LNCaP clone FGC (cell line): ENCODE measurements around the gene KCNQ1.

Experiments used
- DNase-seq: peaks from one replicate; pipeline ENCODE4 v3.0.0-alpha.2; 2011; ENCODE audit warnings: low read depth
- H3K4me3 ChIP-seq: 2 replicates; pipeline ENCODE4 v1.5.1; 2011; ENCODE audit warnings: mild to moderate bottlenecking, low read depth, low read length, control low read depth
- TF ChIP-seq, protein P1 (sequence below): IDR thresholded peaks from 2 replicates; pipeline ENCODE4 v1.5.1; 2012; ENCODE audit warnings: mild to moderate bottlenecking; ENCODE audit not compliant: control insufficient read depth, insufficient read depth; ENCODE audit errors: extremely low read depth

The KCNQ1 gene

GRCh38 chr11:2415601-2416380 lies 29.0 kb upstream of the KCNQ1 start:
- H3K4me3 ChIP-seq: no peak overlapping the region
- DNase-seq: no peak
- TF ChIP-seq, protein P1, sequence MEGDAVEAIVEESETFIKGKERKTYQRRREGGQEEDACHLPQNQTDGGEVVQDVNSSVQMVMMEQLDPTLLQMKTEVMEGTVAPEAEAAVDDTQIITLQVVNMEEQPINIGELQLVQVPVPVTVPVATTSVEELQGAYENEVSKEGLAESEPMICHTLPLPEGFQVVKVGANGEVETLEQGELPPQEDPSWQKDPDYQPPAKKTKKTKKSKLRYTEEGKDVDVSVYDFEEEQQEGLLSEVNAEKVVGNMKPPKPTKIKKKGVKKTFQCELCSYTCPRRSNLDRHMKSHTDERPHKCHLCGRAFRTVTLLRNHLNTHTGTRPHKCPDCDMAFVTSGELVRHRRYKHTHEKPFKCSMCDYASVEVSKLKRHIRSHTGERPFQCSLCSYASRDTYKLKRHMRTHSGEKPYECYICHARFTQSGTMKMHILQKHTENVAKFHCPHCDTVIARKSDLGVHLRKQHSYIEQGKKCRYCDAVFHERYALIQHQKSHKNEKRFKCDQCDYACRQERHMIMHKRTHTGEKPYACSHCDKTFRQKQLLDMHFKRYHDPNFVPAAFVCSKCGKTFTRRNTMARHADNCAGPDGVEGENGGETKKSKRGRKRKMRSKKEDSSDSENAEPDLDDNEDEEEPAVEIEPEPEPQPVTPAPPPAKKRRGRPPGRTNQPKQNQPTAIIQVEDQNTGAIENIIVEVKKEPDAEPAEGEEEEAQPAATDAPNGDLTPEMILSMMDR: no peak

- DNase-seq: no peak
- H3K4me3 ChIP-seq: no peak overlapping the region
- TF ChIP-seq, protein P1: no peak
These were observed 28.0 kb upstream of the KCNQ1 start for GRCh38 chr11:2416765-2417164.

DNA sequence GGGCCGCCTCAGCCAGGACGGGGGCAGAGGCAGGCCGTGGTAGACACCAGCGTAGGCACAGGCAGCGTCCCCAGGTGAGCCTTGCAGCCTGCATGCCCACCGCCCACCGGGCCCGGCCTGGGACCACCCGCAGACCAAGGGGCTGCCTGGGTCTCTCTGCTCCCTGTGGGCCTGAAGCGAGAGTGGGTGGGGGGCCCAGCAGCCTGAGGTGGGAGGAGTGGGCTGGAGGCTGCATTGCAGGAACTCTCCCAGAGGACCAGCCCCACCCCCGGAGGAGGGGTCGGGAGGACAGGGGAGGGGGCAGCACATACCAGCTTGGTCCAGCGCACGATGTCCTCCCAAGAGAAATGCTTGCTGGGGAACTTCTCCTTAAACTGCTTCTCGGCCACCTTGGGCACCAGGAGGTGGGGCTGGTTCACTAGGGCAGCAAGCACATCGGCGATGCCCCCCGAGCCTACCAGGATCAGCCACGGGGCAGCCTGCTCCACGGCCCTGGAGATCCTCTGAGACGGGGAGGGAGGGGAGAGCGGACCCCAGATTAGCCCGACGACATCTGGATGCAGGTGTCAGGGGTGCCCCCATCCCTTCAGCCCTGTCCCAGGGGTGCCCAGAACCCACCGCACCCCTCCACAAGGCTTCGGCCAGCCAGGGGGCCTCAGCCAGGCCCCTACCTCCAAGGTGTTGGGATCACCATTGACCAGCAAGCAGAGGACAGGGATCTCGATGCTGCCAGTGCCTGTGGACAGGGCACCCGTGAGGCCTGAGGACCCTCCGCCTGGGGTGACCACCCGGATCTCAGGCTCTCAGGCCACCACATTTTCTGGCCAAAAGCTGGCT lies 26.7 kb upstream of the KCNQ1 start:
- no peak for DNase-seq
- TF ChIP-seq, protein P1: no peak
- no peak overlapping the region for H3K4me3 ChIP-seq

DNA sequence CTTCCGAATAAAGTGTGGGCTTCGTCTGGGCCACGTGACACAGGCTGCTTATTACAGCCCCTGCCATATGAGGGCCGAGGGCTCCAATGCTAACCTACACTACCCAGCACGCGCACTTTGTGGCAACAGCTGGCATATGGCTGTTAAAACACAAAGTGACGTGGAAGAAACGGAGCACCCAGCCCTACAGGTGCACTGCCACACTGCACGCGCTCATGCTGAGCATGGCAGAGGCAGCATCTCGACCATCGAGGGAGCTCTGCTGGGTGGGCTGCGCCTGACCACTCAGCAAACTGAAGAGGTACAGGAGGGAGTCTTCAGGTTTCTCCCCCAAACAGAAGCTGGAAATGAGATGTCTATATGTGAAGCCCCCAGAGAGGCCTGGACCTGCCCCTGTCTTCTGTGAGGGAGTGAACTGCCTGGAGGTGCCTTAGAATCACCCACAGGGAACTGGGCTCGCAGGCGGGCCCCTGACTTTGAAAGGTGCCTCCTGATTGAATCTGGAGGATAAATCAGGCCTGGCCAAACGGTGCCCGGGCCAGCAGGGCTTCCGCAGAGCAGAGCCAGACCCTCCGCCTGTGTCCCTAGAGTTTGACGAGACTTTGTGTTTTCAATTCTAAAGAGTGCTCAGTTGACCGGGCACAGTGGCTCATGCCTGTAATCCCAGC lies 26.0 kb upstream of the KCNQ1 start:
- no peak for DNase-seq
- TF ChIP-seq, protein P1: no peak
- no peak overlapping the region for H3K4me3 ChIP-seq

GRCh38 chr11:2419638-2420501 lies 24.9 kb upstream of the KCNQ1 start:
- peak; percentile 28 for DNase-seq
- TF ChIP-seq, protein P1: peak; percentile 79
- H3K4me3 ChIP-seq: no peak overlapping the region
